Measurements from ENCODE around the gene ATP6V1B1. TPM values are rescaled to one million over a fixed set of nuclear protein-coding genes. Genes with fewer than 3 reads are reported as not detected.
A peak's percentile ranks its signal among the peaks of the same experiment; 100 is the strongest.

Gene ATP6V1B1
- polyA plus RNA-seq, 3 donors: not detected

DNA sequence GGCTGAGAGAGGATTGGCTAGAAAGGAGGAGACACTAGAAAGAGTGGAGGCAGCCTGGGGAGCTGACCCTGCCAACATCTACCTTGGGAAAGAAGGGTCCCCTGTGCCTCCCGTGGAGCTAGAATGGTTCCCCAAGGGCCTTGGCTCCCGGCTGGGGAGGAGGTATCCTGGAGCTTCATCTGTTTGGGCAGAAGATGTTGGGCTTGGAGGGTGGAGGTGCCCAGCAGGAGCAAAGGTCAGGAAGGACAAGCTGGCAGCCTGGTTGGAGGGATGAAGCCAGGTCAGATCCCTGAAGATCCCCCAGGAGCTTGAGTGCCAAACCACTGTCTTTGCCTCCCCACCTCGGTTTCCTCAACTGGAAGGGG lies 2.9 kb downstream of the ATP6V1B1 start:
- no peak overlapping the region for H3K4me3 ChIP-seq (replicated peaks in 1 of 3; ENCODE audit: low read depth in 2 of 3, low read length in 3 of 3)
- no peak overlapping the region for H3K4me2 ChIP-seq (replicated peaks; ENCODE audit: extremely low read depth, low read length, poor library complexity, severe bottlenecking)
- peaks cover 16 to 38% (median 25%) of the 10 kb centered on the region in 3 donors for H3K27me3 Mint-ChIP-seq (ENCODE audit: low read depth in 3 of 3)
- no peaks in the 10 kb centered on the region for H3K4me1 ChIP-seq (ENCODE audit: control insufficient read depth in 1 of 2, insufficient read depth in 2 of 2, low read length in 2 of 2)
- no peaks in the 10 kb centered on the region for H4K20me1 ChIP-seq (ENCODE audit: insufficient read depth, low read length)
- H3K27ac Mint-ChIP-seq: no peak overlapping the region
- no peaks in the 10 kb centered on the region for H3K79me2 ChIP-seq (ENCODE audit: insufficient read depth, low read length)
- H3K9me3 ChIP-seq (replicated peaks in 1 of 2; ENCODE audit: control insufficient read depth in 1 of 2, insufficient read depth in 1 of 2, low read length in 2 of 2): no peaks in the 10 kb centered on the region
- 50% methylated on average over 1 of the region's 3 CpGs for WGBS (ENCODE audit: insufficient coverage)
- no peaks in the 10 kb centered on the region for H3K4me1 Mint-ChIP-seq
- H2AFZ ChIP-seq (ENCODE audit: insufficient read depth, low read depth, low read length, poor library complexity, severe bottlenecking): no peak overlapping the region
- TF ChIP-seq, protein P1, sequence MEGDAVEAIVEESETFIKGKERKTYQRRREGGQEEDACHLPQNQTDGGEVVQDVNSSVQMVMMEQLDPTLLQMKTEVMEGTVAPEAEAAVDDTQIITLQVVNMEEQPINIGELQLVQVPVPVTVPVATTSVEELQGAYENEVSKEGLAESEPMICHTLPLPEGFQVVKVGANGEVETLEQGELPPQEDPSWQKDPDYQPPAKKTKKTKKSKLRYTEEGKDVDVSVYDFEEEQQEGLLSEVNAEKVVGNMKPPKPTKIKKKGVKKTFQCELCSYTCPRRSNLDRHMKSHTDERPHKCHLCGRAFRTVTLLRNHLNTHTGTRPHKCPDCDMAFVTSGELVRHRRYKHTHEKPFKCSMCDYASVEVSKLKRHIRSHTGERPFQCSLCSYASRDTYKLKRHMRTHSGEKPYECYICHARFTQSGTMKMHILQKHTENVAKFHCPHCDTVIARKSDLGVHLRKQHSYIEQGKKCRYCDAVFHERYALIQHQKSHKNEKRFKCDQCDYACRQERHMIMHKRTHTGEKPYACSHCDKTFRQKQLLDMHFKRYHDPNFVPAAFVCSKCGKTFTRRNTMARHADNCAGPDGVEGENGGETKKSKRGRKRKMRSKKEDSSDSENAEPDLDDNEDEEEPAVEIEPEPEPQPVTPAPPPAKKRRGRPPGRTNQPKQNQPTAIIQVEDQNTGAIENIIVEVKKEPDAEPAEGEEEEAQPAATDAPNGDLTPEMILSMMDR (IDR thresholded peaks at IDR 0.05): no peak
- H3K36me3 Mint-ChIP-seq: no peaks in the 10 kb centered on the region
- no peaks in the 10 kb centered on the region for H3K9me3 Mint-ChIP-seq
- H3K9ac ChIP-seq (ENCODE audit: insufficient read depth, low read length, poor library complexity, severe bottlenecking): no peak overlapping the region
- H3K36me3 ChIP-seq (replicated peaks in 1 of 2; ENCODE audit: control insufficient read depth in 1 of 2, insufficient read depth in 2 of 2, low read length in 2 of 2): no peaks in the 10 kb centered on the region
- no peak for DNase-seq
- H3K27ac ChIP-seq (ENCODE audit: low read depth in 1 of 2, low read length in 2 of 2): no peak overlapping the region
- H3K4me3 Mint-ChIP-seq: peak overlapping the region in 1 of 2 donors; percentile 13
- H3K27me3 ChIP-seq (ENCODE audit: control insufficient read depth in 2 of 2, insufficient read depth in 2 of 2, low read length in 2 of 2): peaks cover 0 to 14% of the 10 kb centered on the region in 2 donors
- intact Hi-C loops (cut with micrococcal nuclease): no loop called here

DNA sequence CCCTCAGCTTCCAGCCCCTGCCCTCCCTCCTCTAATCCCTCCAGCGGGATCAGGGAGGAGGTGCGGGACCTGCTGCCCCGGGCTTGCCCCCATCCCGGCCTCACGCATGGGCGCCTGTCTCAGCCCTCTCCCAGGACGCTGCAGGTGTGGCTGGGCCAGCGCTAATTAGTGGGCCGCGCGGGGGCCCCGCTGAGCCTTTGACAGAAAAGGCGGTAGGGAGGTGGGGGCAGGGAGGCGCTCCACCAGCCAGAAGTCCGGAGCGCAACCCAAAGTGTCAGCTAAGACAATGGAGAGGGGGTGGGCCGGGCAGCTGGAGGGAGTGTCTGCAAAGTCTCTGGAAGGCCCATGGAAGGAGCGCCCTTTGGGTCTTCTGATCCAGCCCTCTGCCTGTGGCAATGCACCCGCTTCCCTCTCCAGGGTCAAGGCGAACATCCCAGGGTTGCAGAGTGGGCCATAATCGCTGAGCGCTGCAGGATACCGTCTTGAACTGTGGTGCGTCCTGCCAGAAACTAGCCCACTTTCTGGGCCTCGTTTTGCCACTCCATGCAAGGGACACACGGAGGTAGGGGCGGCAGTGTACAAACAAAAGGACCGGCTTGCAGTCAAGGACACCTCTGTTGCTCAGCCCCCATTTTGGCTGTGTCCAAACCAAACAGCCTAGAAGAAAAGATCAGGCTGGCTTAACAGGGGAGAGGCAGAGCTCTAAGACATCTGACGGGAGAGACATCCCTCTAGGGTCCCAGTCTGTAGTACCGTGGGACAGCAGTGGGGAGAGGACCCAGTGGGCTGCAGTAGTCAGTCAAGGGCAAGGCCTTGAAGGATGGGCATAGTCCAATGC lies 3.5 kb downstream of the ATP6V1B1 start:
- no peak overlapping the region for H3K9ac ChIP-seq (ENCODE audit: insufficient read depth, low read length, poor library complexity, severe bottlenecking)
- H3K9me3 ChIP-seq (replicated peaks in 1 of 2; ENCODE audit: control insufficient read depth in 1 of 2, insufficient read depth in 1 of 2, low read length in 2 of 2): no peaks in the 10 kb centered on the region
- H3K9me3 Mint-ChIP-seq: no peaks in the 10 kb centered on the region
- H4K20me1 ChIP-seq (ENCODE audit: insufficient read depth, low read length): no peaks in the 10 kb centered on the region
- 52% methylated on average over 30 of the region's 30 CpGs for WGBS (ENCODE audit: insufficient coverage)
- H3K4me3 Mint-ChIP-seq: no peak overlapping the region
- H3K27me3 ChIP-seq (ENCODE audit: control insufficient read depth in 2 of 2, insufficient read depth in 2 of 2, low read length in 2 of 2): peaks cover 0 to 14% of the 10 kb centered on the region in 2 donors
- H3K27ac Mint-ChIP-seq: no peak overlapping the region
- no peaks in the 10 kb centered on the region for H3K79me2 ChIP-seq (ENCODE audit: insufficient read depth, low read length)
- H3K36me3 ChIP-seq (replicated peaks in 1 of 2; ENCODE audit: control insufficient read depth in 1 of 2, insufficient read depth in 2 of 2, low read length in 2 of 2): no peaks in the 10 kb centered on the region
- intact Hi-C loops (cut with micrococcal nuclease): no loop called here
- H3K27me3 Mint-ChIP-seq (ENCODE audit: low read depth in 3 of 3): peaks cover 16 to 41% (median 22%) of the 10 kb centered on the region in 3 donors
- no peaks in the 10 kb centered on the region for H3K36me3 Mint-ChIP-seq
- no peak for DNase-seq
- TF ChIP-seq, protein P1 (IDR thresholded peaks at IDR 0.05): no peak
- no peaks in the 10 kb centered on the region for H3K4me1 ChIP-seq (ENCODE audit: control insufficient read depth in 1 of 2, insufficient read depth in 2 of 2, low read length in 2 of 2)
- H3K4me1 Mint-ChIP-seq: no peaks in the 10 kb centered on the region
- no peak overlapping the region for H3K4me2 ChIP-seq (replicated peaks; ENCODE audit: extremely low read depth, low read length, poor library complexity, severe bottlenecking)
- no peak overlapping the region for H3K4me3 ChIP-seq (replicated peaks in 1 of 3; ENCODE audit: low read depth in 2 of 3, low read length in 3 of 3)
- H2AFZ ChIP-seq (ENCODE audit: insufficient read depth, low read depth, low read length, poor library complexity, severe bottlenecking): no peak overlapping the region
- H3K27ac ChIP-seq (ENCODE audit: low read depth in 1 of 2, low read length in 2 of 2): no peak overlapping the region
